GM21390 (cell line): ENCODE measurements around the gene PRR35.

Experiments
- ATAC-seq: cut with Tn5 transposase; IDR thresholded peaks from one replicate; pipeline ENCODE4 v1.9.1; 2021; ENCODE audit not compliant: unreplicated experiment

The PRR35 gene

DNA sequence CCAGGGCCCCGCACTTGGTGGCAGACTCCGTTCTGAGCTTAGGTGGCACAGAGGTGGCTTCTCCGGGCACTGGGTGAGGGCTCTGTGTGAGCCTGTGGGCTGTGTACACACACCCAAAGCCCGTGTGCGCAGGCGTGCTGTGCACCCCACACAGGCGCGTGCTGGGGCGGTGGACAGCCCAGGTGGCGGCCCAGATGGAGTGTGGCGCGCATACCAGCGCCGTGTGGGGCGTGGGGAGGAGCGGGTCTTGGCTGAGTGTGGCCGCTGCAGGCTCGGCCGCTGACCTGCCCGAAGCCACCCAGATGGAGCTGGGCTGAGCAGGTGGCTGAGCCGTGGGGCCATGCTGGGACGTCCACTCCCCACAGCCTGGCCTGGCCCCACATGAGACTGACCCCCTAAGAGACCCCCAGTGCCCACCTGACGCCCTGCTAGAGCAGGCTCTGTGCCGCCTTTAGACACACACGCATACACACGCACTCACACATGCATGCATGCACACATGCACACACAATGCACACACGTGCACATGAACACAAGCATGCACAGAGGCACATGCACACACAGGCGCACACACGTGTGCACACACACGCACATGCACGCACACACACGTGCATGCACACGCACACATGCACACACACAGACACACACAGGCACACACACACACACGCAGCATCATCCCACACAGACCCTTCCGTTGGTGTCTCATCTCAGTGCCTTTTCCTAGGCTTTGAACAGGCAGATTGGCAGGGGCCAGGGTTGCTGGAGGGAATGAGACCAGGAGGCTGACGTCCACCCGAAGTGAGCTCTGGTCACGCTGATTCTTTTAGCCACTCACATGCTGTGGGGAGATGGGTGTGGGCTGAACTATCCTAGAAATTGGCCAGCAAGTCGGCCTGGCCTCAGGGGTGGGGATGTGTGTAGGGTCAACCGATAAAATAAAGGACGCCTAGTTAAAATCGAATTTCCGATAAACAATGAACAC, 2.1 kb downstream of the PRR35 start:
- no peak for ATAC-seq

DNA sequence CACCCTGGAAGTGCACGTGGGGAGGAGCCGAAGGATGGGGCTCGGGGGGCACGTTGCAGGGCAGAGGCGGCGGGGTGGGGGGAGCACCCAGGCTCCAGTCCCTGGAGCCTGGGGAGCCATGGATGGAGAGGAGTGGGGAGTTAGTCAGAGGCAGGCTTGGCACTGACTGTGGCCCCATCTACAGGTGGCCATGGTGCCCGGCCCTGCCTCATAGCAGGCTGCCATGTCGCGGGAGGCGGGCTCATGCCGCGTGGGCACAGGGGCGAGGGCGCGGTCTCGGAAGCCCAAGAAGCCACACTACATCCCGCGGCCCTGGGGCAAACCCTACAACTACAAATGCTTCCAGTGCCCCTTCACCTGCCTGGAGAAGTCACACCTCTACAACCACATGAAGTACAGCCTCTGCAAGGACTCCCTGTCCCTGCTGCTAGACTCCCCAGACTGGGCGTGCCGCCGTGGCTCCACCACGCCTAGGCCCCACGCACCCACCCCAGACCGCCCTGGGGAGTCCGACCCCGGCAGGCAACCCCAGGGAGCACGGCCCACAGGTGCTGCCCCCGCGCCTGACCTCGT, 3.0 kb downstream of the PRR35 start:
- no peak for ATAC-seq

DNA sequence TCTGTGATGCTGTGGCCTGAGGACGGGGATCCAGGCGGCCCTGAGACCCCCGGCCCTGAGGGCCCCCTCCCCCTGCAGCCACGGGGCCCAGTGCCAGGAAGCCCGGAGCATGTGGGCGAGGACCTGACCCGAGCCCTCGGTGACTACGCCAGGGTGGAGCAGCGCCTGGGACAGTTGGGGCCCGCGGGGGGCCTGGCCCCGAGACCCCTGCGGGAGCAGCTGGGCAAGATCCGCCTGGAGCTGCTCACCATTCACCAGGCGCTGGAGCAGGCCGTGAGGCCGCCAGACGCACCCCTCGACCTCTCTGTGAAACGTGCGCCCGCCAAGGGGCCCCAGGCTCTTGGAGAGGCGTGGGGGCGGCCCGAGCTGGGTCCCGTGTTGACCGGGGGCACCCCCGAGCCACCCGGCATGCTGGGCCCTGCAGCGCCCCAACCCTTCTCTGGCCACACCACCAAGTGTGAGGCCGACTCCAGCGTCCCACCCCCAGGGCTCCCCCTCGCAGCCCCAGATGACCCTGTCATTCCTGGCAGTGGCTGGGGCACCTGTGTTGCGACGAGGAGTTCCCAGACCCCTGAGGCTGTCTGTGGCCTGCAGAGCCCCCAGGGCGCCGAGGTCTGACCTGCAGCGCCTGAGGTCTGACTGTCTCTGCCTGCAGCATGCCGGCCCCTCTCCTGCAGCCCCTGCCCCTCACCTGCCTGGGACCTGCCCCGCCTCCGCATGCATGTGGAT, 4.7 kb downstream of the PRR35 start:
- ATAC-seq: no peak

DNA sequence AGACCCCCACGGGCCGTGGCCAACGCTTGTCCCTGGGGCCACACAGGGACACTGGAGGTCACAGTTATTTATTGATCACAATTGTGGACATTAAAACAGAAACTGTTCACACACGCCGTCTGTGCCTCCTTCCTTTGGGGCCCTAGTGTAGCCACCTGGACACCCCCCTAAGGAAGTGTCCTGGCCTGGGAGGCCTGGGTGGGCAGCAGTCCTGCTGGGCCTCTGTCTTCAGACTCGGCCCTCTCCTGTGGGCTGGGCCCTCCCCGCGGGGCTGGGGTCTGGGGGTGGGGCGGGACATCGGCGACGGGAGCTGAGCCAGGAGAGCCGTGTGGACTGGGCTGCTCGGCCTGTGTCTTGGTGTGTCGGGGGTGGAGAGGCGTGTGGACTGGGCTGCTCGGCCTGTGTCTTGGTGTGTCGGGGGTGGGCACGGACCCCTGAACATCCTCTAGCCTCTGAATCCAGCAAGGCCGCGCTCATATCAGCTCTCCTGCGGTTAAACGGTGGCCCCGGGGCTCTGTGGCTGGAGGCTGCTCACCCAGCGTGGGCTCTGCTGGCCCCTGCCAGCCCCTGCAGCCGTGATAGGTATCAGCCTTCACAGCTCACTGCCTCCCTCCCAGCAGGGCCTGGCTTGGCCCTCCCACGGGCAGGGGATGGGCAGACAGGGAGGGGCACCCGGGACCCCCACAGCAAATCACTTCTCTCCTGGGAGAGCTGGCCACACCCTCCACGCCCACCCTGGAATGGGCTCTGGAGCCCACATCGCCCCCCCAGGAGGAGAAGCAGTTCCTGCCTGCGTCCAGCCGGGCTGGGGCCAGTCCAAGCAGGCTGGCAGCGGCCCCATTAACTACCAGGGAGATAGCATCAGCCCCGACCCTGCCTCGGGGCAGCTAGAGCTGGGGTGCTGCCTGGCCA, 5.5 kb downstream of the PRR35 start:
- ATAC-seq: no peak

DNA sequence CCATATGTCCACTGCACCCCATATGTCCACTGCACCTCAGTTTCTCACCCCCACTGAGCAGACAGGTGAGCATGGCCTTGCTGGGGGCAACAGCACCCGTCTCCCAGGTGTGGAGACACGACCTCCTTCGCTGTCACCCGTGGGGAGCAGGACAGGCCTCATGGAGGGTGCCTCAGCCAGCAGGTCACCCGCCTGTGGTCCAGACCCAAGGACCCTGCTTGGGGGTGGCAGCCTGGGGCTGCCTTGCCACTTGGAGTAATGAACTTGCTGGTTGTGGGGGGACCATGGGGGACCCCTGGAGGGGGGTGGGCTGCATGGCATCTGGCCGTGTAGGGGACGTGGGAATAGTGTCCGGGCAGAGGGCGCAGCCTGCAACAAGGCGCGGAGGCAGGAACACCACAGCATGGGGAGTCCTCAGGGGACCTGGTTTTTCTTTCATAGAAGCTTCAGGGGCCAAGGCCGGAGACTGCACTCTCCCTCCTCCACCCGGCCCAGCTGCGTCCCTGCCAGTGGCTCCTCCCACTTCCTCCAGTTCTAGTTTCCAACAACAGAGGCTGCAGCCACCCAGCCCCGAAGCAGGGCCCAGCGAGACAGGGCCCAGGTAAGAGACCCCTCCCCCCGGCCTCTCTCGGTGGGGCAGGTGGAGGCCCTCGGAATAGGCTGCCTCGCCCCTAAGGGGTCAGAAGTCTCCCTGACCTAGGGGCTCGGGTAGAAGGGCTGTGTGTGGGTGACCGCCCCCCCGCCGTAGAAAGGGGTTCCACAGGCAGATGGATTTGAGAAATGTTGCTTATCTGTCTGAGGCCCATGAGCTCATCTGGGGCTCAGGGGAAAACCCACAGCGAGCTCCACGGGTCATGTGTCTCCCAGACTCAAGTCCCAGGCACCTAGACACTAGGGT, 6.5 kb downstream of the PRR35 start, which contains the start of gene NHLRC4:
TSS of gene NHLRC4 (plus strand) at position 531 of the 898 bp plus-strand sequence. CDS start 1,043 bp downstream, outside the sequence.
- ATAC-seq: no peak

DNA sequence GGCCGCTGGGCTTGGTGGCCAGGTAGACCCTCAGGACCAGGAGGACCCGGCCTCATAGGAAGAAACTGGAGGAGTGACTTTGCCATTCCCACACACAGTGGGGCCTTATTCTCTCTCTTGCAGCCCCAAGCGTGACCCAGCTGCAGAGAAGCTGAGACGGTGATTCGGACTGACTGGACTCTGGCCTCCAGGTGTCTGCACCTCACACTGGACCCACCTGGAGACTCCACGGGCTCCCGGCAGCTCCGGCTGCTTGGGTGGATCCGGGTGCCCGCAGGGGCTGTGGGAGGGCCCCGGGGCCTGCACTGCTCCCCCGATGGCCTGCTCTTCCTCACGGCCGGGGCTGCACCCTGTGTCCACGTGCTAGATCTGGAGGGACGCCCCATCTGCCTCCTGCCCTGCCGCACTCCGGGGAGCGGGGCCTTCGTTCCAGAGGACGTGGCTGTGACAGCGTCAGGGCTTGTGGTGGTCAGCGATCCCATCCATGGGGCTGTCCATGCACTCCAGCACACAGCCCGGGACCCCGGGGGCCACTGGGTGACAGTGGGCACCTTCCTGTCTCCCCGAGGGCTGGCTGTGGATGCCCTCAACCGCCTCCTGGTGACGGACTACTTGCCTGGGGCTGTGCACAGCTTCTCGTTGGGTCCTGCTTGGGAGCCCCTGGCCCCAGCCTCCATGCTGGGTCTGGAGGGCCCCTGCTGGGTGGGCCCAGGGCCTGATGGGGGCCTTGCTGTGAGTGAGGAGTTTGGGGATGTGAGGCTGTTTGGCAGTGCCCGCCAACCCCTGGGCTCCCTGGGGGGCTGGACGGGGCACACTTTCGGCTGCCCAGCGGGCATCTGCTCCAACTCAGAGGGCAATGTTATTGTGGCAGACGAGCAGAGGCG, 7.4 kb downstream of the PRR35 start:
- no peak for ATAC-seq

DNA sequence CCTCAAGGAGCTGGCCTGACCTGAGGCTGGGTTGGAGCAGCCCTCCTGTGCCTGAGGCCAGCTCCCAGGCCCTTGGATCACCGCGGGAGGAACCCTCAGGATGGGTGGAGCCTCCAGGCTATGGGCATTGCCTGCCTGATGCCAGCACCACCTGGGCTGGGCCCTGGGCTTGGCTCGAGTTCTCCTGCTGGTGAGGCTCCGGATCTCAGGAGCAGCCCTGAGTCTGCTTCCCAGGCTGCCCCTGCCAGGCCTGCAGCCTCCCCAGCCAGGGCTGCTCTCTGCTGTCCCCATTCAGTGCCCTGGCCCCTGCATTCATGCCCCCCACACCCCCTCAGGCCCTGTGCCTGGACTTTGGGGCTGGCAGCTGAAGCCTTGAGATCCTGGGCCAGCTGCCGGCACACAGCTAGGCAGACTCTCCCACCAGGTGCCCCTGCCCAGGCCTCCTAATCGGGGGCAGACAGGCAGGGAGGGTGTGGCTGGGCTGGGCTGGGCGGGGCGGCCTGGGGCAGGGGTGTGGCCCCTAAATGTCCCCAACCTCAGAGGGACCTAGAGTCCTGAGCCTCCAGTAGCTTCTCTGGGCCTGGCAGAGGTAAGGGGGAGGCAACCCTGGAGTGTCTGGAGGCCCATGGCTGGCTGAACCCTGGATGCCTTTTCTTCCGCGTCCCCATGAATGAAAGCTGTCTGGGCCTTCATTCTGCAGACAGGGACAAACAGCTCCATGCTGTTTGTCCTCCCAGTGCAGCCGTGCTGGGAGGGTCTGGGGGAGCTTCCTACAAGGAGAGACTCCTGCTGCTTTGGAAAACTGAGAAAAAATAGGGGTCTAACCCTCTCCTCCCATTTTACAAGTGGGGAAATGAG, 8.4 kb downstream of the PRR35 start:
- no peak for ATAC-seq

DNA sequence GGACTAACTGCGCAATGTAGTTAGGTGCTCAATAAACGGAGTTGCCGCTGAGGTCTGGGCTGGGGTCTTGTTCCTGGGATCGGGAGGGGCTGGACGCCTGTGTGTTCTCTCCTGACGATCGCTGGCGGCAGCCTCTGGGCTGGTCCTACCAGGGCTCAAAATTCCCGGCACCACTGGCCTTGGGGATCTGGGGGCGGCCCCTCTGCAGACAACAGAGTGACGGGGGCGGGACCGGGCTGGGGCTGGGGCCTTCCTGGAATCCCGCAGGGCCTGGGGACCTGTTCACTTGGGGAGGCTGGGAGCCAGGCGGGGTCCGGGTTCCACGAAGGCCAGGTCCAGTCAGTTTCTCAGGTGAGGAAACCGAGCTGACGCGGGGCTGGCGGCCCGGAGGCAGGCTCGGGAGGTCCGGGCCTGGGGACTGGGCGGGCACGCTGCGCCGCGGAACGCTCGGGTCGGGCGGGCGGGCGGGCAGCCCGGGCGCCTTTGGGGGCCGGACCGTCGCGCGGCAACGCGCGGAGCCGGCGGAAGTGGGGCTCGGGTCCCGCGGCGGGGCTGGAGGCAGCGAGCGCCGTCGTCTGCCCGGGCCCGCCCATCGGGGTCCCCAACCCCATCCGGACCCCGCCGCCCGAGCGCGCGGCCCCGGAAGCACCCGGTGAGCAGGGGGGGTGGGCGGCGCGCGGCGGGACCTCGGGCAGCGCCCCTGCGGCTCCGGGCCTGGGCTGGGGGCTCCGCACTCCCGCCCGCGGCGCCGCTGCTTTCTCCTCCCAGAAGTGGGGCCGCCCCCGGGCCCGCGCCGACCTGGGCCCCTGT, 9.5 kb downstream of the PRR35 start, which contains the start of gene PIGQ:
TSS of gene PIGQ (plus strand) at position 524 of the 810 bp plus-strand sequence. CDS start 4,107 bp downstream, outside the sequence.
- no peak for ATAC-seq

DNA sequence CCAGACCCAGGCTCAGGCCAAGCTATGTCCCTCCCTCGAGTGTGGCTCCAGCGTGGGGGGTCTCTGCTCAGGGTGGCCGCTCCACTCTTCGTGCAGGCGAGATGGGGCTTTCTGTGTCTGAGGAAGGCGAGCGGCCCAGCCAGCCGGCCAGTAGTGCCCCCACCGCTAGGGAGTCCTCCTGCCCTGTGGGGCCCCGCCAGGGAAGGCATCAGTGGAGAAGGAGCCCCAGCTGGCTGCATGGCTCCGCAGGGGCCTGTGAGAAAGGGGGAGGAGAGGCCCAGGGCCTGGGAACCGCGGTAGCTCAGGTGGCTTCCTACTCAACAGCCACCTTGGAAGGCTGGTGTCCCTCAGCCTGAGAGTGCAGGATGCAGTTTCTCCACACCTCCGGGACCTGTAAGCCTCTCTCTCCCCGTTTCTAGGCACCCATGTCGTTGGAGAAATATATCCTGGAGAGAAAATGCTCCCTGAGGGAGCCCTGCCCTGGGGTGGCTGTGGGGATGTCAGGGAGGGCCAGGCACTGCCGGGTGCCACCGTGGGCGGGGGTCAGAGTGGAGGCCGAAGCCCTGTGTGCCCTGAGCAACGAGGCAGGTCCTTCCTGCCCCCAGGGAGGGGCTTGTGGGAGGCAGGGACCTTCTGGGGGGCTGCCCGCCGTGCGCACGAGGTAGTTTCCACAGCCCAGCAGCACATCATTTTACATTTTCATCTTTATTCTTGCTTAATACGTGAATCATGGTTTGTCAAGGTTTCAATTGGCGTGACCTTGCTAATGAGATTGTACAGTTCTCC, 12.9 kb downstream of the PRR35 start:
- ATAC-seq: no peak

DNA sequence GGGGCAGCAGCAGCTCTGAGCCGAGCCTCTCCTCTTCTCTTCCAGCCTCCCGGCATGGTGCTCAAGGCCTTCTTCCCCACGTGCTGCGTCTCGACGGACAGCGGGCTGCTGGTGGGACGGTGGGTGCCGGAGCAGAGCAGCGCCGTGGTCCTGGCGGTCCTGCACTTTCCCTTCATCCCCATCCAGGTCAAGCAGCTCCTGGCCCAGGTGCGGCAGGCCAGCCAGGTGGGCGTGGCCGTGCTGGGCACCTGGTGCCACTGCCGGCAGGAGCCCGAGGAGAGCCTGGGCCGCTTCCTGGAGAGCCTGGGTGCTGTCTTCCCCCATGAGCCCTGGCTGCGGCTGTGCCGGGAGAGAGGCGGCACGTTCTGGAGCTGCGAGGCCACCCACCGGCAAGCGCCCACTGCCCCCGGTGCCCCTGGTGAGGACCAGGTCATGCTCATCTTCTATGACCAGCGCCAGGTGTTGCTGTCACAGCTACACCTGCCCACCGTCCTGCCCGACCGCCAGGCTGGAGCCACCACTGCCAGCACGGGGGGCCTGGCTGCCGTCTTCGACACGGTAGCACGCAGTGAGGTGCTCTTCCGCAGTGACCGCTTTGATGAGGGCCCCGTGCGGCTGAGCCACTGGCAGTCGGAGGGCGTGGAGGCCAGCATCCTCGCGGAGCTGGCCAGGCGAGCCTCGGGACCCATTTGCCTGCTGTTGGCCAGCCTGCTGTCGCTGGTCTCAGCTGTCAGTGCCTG, 14.0 kb downstream of the PRR35 start:
- ATAC-seq: no peak

DNA sequence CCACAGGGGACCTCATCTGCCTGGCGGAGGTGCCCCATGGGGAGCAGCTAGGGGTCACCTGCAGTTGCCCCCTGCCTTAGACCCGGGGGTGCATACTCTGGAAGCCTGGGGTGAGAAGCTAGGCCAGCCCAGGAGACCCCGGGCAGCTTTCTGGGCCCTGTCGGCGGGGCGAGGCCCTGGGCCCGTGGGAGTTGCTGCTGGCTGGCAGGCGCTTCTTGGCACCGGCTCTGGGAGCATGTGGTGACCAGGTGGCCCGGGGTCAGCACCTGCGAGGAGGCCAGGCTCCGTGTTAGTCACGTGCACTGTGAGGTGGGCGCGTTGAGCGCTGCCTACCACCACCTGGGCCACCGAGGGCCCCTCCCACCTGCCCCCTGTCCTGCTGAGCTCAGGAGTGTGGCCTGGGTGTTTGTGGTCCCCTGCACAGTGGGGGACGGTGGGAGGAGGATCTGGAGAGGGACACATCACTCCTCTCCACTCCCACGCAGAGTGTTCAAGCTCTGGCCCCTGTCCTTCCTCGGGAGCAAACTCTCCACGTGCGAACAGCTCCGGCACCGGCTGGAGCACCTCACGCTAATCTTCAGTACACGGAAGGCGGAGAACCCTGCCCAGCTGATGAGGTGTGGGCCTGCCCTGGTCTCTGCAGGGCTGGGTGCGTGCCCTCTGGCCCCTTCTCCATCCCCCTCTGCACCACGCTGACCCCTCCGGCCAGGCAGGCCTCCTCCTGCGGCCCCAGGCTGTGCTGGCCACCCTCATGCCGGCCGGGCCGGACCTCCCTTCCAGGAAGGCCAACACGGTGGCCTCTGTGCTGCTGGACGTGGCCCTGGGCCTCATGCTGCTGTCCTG, 15.4 kb downstream of the PRR35 start:
- ATAC-seq: no peak

DNA sequence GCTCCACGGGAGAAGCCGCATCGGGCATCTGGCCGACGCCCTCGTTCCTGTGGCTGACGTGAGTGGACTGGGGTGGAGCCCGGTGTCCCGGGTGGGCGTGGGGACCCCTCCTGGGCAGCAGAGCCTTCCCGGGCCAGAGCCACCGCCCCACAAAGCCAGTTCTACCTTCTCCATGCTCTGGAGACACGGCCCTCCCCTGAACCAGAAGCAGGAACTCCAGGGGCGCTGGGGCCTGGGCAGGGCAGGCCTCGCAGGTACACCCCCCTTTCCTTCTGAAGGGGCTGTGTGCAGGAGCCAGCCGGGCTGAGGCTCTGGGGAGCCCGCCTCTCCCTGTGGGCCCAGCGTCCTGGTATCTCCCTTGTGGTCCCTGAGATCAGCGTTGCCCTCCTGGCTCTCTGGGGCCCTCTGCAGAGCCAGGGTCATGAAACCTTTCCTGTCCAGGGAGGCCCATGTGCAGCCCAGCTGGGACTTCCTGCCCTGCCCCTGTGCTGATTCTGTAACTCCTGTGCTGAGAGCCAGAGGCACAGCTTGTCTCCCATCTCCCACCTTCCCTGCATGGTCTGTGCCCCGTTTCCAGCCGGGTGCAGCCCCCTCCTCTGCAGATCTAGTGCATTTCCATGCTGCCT, 16.1 kb downstream of the PRR35 start:
- ATAC-seq: no peak

DNA sequence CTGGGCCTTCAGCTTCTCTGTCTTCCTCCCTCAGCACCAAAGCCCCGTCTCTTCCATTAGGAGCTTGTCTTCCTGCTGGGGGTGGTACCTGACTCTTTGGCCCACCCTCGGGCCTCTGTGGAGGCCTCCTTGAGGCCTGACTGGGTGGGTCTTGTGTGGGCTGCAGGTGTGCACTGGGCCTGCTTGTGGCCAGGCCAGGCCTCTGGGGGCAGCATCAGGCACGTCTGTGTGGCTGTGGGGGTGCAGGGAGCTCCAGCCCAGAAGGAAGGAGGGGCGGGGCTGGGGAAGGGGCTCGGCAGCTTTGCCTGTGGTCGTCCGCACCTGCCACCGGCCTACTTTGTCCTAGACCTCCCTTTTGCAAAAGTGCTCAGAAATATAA, 16.6 kb downstream of the PRR35 start:
- ATAC-seq: no peak

DNA sequence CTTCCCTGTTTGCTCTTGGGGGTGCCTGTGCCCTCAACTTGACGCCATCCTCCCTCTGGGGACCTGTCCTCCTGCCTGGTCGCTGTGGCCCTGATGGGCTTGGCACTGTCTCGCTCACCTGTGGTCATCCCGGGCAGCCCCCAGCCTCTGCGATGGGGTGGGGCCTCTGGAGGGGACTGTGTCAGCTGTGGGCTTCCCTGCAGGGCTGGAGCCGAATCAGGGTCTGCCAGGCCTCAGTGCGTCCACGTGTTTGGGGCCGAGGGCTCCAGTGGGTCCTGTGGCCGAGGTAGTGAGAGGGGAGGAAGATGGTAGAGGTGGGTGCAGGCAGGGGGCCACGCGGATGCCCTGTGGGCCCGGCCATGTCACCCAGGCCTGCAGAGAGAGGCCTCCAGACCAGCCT, 17.6 kb downstream of the PRR35 start:
- ATAC-seq: no peak
